Endothelial cell of umbilical vein (primary cell): Measurements from ENCODE around the gene LRRK1. TPM values are rescaled to one million over a fixed set of nuclear protein-coding genes. Genes with fewer than 3 reads are reported as not detected.

ENCODE experiments used
- BruUV-seq: library from RNA; stranded (reverse); fragments of 400-500 nt; replicated peaks from 2 replicates; lab custom pipeline; 2021; lab: Mats Ljungman, UMichigan
- CTCF ChIA-PET: fragments of 300-600, 350-600 bp; sonication (Branson Sonifier 250); formaldehyde crosslinking; loops from one replicate; lab custom pipeline; 2021; ENCODE audit warnings: antibody characterized with exemption, inconsistent platforms; lab: Charles Lee
- POLR2A ChIA-PET: fragments of 300-600, 350-600 bp; sonication (Branson Sonifier 250); formaldehyde crosslinking; loops from one replicate; lab custom pipeline; 2021; ENCODE audit warnings: antibody characterized with exemption, inconsistent platforms; lab: Charles Lee
- DNase-seq: peaks from one replicate; pipeline ENCODE4 v3.0.0-alpha.2; 2011; ENCODE audit warnings: low read depth, low spot score
- FAIRE-seq: peaks from 2 replicates; lab custom pipeline; 2011; peaks lifted over from hg19 to GRCh38; lab: Jason Lieb, UNC
- H2AFZ ChIP-seq: 2 replicates; pipeline ENCODE4 v1.6.0; 2012; ENCODE audit warnings: low read depth, low read length, control low read depth, inconsistent platforms
- H3K27ac ChIP-seq: 2 replicates; pipeline ENCODE4 v1.5.1; 2011; ENCODE audit warnings: low read depth, mild to moderate bottlenecking, control low read depth, low read length, moderate library complexity; ENCODE audit not compliant: insufficient read depth
- H3K27me3 ChIP-seq, 2 experiments: 2 replicates each; pipeline versions ENCODE4 v1.6.0 to v1.6.1; 2011; ENCODE audit warnings: low read length in 2 of 2, mixed read lengths in 1 of 2; ENCODE audit not compliant: control insufficient read depth in 2 of 2, insufficient read depth in 2 of 2
- H3K36me3 ChIP-seq, 2 experiments: 2 replicates in 1 of 2; 3 replicates in 1 of 2; pipeline ENCODE4 v1.5.1; 2011; ENCODE audit warnings: low read length in 2 of 2, mild to moderate bottlenecking in 1 of 2, moderate library complexity in 1 of 2; ENCODE audit not compliant: control insufficient read depth in 2 of 2, insufficient read depth in 2 of 2; ENCODE audit errors: extremely low read depth in 1 of 2
- H3K4me1 ChIP-seq: 3 replicates; pipeline ENCODE4 v1.5.1; 2011; ENCODE audit warnings: mild to moderate bottlenecking, low read length; ENCODE audit not compliant: control insufficient read depth, insufficient read depth; ENCODE audit errors: extremely low read depth
- H3K4me2 ChIP-seq: 2 replicates; pipeline ENCODE4 v1.6.1; 2011; ENCODE audit warnings: low read length, control low read depth, mixed read lengths; ENCODE audit not compliant: insufficient read depth
- H3K4me3 ChIP-seq, 3 experiments: fragments of 200-600 bp in 1 of 3; sonication (generic), shearing (Covaris generic) in 1 of 3; replicated peaks in 1 of 3; 2 replicates each; pipeline ENCODE4 v1.5.1; 2011 to 2016; ENCODE audit warnings: control low read depth in 3 of 3, low read length in 3 of 3, mild to moderate bottlenecking in 2 of 3, inconsistent platforms in 1 of 3, low read depth in 1 of 3, moderate library complexity in 1 of 3; ENCODE audit not compliant: insufficient read depth in 1 of 3
- H3K79me2 ChIP-seq: 2 replicates; pipeline ENCODE4 v1.6.0; 2012; ENCODE audit warnings: low read length, inconsistent platforms; ENCODE audit not compliant: control insufficient read depth, insufficient read depth
- H3K9ac ChIP-seq: replicated peaks from 2 replicates; pipeline ENCODE3; 2011; ENCODE audit warnings: low read length, control low read depth; ENCODE audit not compliant: insufficient read depth; ENCODE audit errors: extremely low read depth
- H3K9me1 ChIP-seq: replicated peaks from 3 replicates; pipeline ENCODE4 v1.6.0; 2011; ENCODE audit warnings: mild to moderate bottlenecking, low read length; ENCODE audit not compliant: control insufficient read depth, insufficient read depth; ENCODE audit errors: extremely low read depth
- H3K9me3 ChIP-seq: replicated peaks from 2 replicates; pipeline ENCODE4 v1.5.1; 2012; ENCODE audit warnings: low read length, inconsistent platforms; ENCODE audit not compliant: control insufficient read depth, insufficient read depth
- H4K20me1 ChIP-seq: replicated peaks from 2 replicates; pipeline ENCODE3; 2011; ENCODE audit warnings: mild to moderate bottlenecking, low read length; ENCODE audit not compliant: control insufficient read depth, insufficient read depth; ENCODE audit errors: extremely low read depth
- EZH2 ChIP-seq: IDR thresholded peaks from 2 replicates; pipeline ENCODE4 v1.6.1; 2012; ENCODE audit warnings: borderline replicate concordance, low read depth, mild to moderate bottlenecking, moderate library complexity, low read length, inconsistent platforms; ENCODE audit not compliant: severe bottlenecking
- FOS ChIP-seq: IDR thresholded peaks from 2 replicates; pipeline ENCODE4 v1.6.1; 2011; ENCODE audit warnings: mild to moderate bottlenecking, low read length, moderate library complexity, borderline replicate concordance; ENCODE audit not compliant: insufficient read depth
- GATA2 ChIP-seq: IDR thresholded peaks from 2 replicates; pipeline ENCODE4 v1.7.0; 2011; ENCODE audit warnings: low read depth, mild to moderate bottlenecking, moderate library complexity, mixed read lengths, low read length; ENCODE audit not compliant: insufficient read length, insufficient read depth
- JUN ChIP-seq: IDR thresholded peaks from 2 replicates; pipeline ENCODE4 v1.6.1; 2011; ENCODE audit warnings: borderline replicate concordance, low read depth; ENCODE audit not compliant: insufficient read length, insufficient read depth
- MYC ChIP-seq: IDR thresholded peaks from one replicate; pipeline ENCODE4 v1.6.1; 2011; ENCODE audit warnings: mild to moderate bottlenecking, low read depth, low read length
- POLR2A ChIP-seq: IDR thresholded peaks from 2 replicates; pipeline ENCODE4 v1.6.1; 2012; ENCODE audit warnings: low read depth, mild to moderate bottlenecking, control low read depth, low read length
- POLR2AphosphoS5 ChIP-seq: IDR thresholded peaks from 2 replicates; pipeline ENCODE4 v1.6.1; 2012; ENCODE audit warnings: low read depth, mild to moderate bottlenecking, control low read depth, low read length, moderate library complexity; ENCODE audit not compliant: insufficient read depth
- dilution Hi-C: fragments of 300-500 bp; cut with MboI; formaldehyde crosslinking; loops from one replicate; pipeline ENCODE4 v1.15.0; 2019; ENCODE audit warnings: low sequenced_read_pairs; ENCODE audit not compliant: extremely low pct_ligation_motif_present
- intact Hi-C: fragments of 100-400 bp; cut with micrococcal nuclease; formaldehyde crosslinking; loops from one replicate; pipeline ENCODE4 v1.10.0; 2022
- polyA plus RNA-seq, 4 experiments: library from polyadenylated mRNA; depleted of rRNA in 3 of 4; stranded (reverse) in 3 of 4; unstranded in 1 of 4; fragments of >200 nt; gene quantifications; 2 replicates each; pipeline versions ENCODE4 v1.2.1 to v1.2.3, GENCODE V29; 2011 to 2012; ENCODE audit warnings: missing spikeins in 1 of 4
- total RNA-seq: library from RNA; stranded (reverse); gene quantifications from 2 replicates; pipeline ENCODE4 v1.2.3, GENCODE V29; 2021
- TF ChIP-seq, protein P1 (sequence below): IDR thresholded peaks from 2 replicates; pipeline ENCODE4 v1.6.1; 2011; ENCODE audit not compliant: insufficient read depth, insufficient read length

Gene LRRK1
- total and polyA plus RNA-seq, 2 donors (not counting 3 experiments of a cell fraction or from before 2014, with no cell fraction given) = 11.0 to 22.1 TPM

DNA sequence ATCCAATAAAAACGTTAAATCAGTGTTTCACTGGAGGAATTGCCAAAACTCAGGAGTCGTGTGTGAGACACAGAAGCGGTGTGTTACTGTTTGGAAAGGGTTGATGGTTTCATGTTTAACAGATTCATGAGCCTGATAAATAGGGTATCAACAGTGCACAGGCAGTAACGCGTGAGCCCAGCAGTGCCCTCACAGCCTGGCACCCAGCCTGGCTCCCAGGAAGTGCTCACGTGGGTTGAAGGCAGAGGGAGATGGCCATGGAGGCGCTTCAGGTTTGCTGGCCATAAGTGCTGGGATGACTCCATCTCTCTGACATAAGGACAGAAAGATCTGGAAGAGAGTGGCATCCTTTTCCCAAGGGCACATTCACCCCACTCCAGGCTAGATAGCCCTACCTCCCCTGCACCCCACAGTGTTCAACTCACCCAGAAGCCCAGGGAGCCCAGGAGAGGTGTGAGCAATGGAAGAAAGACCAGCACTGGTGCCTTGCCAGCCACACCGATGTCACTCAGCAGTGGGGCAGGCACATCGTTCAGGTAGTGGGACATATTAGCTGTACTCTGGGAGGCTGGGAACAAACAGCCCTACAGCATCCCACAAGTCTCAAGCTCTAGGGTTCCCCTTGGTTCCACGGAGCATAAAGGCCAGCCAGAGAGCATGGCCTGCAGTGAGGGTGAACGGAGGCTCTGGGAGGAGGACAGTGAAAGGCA is 164.3 kb downstream of the LRRK1 start:
- H3K27ac ChIP-seq = no peak overlapping the region
- POLR2A ChIA-PET = no interaction called here
- H3K9me1 ChIP-seq = no peaks in the 10 kb centered on the region
- peaks cover 0 to 2% of the 10 kb centered on the region in 2 experiments for H3K27me3 ChIP-seq
- no peaks in the 10 kb centered on the region for H3K79me2 ChIP-seq
- CTCF ChIA-PET = interaction anchor here (1.4 to 5.0 kb wide), 2 partner anchors 175 kb away, joined by 4 to 33 read pairs; no protein-coding TSS in a partner anchor
- dilution Hi-C loops = no loop called here
- no peak overlapping the region for H2AFZ ChIP-seq
- no peak overlapping the region for H3K9ac ChIP-seq
- no peak for DNase-seq
- no peak for FAIRE-seq
- H3K36me3 ChIP-seq = no peaks in the 10 kb centered on the region
- intact Hi-C loops = no loop called here
- BruUV-seq = no TSS peak
- H3K4me2 ChIP-seq = no peak overlapping the region
- TF ChIP-seq JUN (no peak), MYC (no peak), POLR2AphosphoS5 (no peak), EZH2 (no peak), GATA2 (no peak), FOS (no peak), POLR2A (no peak)
- TF ChIP-seq, protein P1, sequence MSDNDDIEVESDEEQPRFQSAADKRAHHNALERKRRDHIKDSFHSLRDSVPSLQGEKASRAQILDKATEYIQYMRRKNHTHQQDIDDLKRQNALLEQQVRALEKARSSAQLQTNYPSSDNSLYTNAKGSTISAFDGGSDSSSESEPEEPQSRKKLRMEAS = no peak
- H3K4me3 ChIP-seq = no peak overlapping the region
- H3K9me3 ChIP-seq = no peaks in the 10 kb centered on the region
- no peaks in the 10 kb centered on the region for H4K20me1 ChIP-seq
- H3K4me1 ChIP-seq = no peaks in the 10 kb centered on the region
